ENCODE data around the gene APC2.

APC2 gene

DNA sequence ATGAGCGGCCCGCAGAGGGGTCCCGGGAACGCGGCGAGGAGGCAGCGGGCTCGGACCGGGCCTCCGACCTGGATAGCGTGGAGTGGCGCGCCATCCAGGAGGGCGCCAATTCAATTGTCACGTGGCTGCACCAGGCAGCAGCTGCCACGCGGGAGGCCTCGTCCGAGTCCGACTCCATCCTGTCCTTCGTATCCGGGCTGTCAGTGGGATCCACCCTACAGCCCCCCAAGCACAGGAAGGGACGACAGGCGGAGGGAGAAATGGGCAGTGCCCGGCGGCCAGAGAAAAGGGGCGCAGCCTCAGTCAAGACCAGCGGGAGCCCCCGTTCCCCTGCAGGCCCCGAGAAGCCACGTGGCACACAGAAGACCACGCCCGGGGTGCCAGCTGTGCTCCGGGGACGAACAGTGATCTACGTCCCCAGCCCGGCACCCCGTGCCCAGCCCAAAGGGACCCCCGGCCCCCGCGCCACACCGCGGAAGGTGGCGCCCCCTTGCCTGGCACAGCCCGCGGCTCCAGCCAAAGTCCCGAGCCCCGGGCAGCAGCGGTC lies 18.4 kb downstream of the APC2 start:
- TF ChIP-seq, protein P1, sequence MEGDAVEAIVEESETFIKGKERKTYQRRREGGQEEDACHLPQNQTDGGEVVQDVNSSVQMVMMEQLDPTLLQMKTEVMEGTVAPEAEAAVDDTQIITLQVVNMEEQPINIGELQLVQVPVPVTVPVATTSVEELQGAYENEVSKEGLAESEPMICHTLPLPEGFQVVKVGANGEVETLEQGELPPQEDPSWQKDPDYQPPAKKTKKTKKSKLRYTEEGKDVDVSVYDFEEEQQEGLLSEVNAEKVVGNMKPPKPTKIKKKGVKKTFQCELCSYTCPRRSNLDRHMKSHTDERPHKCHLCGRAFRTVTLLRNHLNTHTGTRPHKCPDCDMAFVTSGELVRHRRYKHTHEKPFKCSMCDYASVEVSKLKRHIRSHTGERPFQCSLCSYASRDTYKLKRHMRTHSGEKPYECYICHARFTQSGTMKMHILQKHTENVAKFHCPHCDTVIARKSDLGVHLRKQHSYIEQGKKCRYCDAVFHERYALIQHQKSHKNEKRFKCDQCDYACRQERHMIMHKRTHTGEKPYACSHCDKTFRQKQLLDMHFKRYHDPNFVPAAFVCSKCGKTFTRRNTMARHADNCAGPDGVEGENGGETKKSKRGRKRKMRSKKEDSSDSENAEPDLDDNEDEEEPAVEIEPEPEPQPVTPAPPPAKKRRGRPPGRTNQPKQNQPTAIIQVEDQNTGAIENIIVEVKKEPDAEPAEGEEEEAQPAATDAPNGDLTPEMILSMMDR (IDR thresholded peaks at IDR 0.05; ENCODE audit: low read depth, low read length) = no peak; the same call in 1 of the 2 replicates

DNA sequence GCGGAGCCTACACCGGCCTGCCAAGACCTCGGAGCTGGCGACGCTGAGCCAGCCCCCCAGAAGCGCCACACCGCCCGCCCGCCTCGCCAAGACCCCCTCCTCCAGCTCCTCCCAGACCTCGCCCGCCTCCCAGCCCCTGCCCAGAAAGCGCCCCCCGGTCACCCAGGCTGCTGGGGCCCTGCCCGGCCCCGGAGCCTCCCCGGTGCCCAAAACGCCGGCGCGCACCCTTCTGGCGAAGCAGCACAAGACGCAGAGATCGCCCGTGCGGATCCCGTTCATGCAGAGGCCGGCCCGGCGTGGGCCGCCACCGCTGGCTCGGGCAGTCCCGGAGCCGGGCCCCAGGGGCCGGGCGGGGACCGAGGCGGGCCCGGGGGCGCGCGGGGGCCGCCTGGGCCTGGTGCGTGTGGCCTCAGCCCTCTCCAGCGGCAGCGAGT lies 18.9 kb downstream of the APC2 start:
- no peak for DNase-seq (ENCODE audit: extremely low read depth, low read depth)
- TF ChIP-seq, protein P1 (IDR thresholded peaks at IDR 0.05; ENCODE audit: low read depth, low read length) = no peak; the same call in none of the 2 replicates

More for the DNA sequence above, 18.4 kb downstream of the APC2 start:
- no peak for DNase-seq (ENCODE audit: extremely low read depth, low read depth)

DNA sequence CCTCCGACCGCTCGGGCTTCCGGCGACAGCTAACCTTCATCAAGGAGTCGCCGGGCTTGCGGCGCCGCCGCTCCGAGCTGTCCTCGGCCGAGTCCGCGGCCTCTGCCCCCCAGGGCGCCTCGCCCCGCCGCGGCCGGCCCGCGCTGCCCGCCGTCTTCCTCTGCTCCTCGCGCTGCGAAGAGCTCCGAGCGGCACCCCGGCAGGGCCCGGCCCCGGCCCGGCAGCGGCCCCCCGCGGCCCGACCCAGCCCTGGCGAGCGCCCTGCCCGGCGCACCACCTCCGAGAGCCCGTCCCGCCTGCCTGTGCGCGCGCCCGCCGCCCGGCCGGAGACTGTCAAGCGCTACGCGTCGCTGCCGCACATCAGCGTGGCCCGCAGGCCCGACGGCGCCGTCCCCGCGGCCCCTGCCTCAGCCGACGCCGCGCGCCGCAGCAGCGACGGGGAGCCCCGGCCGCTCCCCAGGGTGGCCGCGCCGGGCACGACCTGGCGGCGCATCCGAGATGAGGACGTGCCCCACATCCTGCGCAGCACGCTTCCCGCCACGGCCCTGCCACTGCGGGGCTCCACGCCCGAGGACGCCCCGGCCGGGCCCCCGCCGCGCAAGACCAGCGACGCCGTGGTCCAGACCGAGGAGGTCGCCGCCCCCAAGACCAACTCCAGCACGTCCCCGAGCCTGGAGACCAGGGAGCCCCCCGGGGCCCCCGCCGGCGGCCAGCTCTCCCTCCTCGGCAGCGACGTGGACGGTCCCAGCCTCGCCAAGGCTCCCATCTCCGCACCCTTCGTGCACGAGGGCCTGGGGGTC lies 19.5 kb downstream of the APC2 start:
- TF ChIP-seq, protein P1 (IDR thresholded peaks at IDR 0.05; ENCODE audit: low read depth, low read length) = no peak

DNA sequence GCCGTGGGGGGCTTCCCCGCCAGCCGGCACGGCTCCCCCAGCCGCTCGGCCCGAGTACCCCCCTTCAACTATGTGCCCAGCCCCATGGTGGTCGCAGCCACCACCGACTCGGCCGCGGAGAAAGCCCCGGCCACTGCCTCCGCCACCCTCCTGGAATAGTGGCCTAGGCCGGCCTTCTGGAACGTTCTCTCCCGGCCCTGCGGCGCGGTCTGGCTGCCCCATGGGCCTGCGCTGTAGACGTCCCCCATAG lies 20.1 kb downstream of the APC2 start:
- DNase-seq (ENCODE audit: extremely low read depth, low read depth) = no peak
- TF ChIP-seq, protein P1 (IDR thresholded peaks at IDR 0.05; ENCODE audit: low read depth, low read length) = no peak

More for the DNA sequence above, 19.5 kb downstream of the APC2 start:
- DNase-seq (ENCODE audit: extremely low read depth, low read depth) = no peak

DNA sequence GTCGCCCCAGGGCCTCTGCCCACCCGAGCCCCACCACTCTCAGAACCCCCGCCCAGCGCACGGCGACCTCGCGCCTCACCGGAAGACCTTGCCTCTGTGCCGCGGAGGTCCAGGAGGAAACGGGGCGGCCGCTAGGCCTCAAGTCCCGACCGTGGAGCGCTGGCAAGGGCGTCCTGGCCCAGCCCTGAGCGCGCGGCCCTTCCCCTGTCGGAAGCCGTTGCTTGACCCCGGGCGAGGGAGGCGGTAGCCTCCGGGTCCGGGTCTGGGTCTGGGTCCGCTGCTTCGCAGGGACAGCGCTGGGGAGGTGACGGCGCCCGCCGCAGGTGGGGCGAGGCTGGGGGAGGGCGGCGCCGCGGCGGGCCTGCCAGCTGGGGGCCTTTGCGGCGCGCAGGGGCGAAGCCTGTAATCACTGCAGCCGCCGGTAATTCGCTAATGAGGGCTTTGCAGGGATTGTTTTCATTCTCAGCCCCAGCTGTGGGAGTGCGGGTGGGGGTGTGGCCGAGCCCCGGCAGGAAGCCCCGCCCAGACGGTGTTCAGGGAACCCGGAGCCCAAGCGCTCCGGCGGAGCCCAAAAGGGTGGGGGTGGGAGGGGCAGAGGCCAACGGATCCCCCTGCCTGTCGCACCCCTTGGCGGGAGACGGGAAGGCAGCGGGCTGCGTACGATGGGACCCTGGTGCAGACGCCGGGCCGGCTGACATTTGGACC lies 20.5 kb downstream of the APC2 start:
- no peak for DNase-seq (ENCODE audit: extremely low read depth, low read depth)
- TF ChIP-seq, protein P1 (IDR thresholded peaks at IDR 0.05; ENCODE audit: low read depth, low read length) = no peak

DNA sequence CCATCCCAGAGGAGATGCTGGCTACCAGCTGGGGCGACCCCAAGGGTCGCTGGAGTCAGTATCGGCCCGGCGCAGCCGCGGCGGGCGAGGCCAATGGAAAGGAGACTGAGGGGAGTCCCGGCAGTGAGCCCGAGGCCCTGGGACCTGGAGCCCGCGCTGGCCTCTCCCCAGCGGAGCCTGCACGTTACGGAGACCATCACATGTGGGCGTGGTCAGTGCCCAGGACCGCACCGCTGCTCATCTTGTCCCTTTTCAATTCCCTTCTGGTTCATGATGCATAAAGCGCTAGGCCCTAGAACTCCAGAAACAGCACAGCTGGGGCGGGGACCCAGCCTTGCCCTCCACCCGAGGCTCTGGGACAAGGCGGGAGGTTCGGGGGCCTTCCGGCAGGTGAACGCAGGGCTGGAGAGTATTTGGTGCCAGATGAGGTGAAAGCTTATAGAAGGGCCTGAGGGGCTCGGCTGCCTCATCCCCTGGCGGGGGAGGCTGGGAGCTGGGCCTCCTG lies 21.1 kb downstream of the APC2 start:
- TF ChIP-seq, protein P1 (IDR thresholded peaks at IDR 0.05; ENCODE audit: low read depth, low read length) = no peak
- no peak for DNase-seq (ENCODE audit: extremely low read depth, low read depth)

All from AG09319 (cell line).